ENCODE measurements around the gene REM2.
A peak's percentile ranks its signal among the peaks of the same experiment; 100 is the strongest.
"Not testable (repeated sequence)": the region's sequence is repeated elsewhere in the genome, so short reads cannot be mapped to it uniquely, and the experiment has no call there.

Gene REM2

DNA sequence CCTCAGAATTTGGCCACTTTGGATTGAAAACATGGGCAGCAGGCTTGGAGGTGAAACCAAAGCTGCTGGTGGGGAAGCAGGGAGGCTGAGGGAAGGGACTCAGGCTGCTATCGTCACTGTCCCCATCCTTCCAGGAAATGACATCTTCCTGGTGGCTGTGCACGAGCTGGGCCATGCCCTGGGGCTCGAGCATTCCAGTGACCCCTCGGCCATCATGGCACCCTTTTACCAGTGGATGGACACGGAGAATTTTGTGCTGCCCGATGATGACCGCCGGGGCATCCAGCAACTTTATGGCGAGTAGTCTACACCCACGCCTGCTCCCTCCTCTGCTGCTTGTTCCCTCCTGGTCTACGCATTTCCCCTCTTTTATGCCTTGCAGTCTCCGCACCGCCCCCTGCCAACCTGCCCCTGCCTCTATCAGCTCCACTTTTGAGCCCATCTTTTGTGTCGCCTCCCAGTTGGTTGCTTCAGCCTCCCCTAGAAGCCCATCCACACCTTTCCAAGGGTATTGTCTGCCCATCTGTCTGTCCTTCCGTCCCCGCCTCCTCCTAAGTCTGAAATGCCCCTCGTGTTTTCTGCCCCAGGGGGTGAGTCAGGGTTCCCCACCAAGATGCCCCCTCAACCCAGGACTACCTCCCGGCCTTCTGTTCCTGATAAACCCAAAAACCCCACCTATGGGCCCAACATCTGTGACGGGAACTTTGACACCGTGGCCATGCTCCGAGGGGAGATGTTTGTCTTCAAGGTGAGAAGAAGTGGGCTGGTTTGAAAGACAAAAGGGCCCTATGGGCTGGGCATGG, 39.7 kb upstream of the REM2 start:
- Histone ChIP-seq H3K36me3 (ENCODE audit: control insufficient read depth, insufficient read depth, low read length) (peaks cover 47% of the 10 kb centered on the region), H3K27ac (ENCODE audit: low read depth, low read length) (no peak overlapping the region), H3K9ac (ENCODE audit: low read length) (no peak overlapping the region), H3K4me3 (ENCODE audit: low read length) (no peak overlapping the region), H3K27me3 (ENCODE audit: control insufficient read depth, insufficient read depth, low read length) (no peaks in the 10 kb centered on the region), H3K4me1 (ENCODE audit: control insufficient read depth, insufficient read depth, low read length) (peaks cover 36% of the 10 kb centered on the region)

DNA sequence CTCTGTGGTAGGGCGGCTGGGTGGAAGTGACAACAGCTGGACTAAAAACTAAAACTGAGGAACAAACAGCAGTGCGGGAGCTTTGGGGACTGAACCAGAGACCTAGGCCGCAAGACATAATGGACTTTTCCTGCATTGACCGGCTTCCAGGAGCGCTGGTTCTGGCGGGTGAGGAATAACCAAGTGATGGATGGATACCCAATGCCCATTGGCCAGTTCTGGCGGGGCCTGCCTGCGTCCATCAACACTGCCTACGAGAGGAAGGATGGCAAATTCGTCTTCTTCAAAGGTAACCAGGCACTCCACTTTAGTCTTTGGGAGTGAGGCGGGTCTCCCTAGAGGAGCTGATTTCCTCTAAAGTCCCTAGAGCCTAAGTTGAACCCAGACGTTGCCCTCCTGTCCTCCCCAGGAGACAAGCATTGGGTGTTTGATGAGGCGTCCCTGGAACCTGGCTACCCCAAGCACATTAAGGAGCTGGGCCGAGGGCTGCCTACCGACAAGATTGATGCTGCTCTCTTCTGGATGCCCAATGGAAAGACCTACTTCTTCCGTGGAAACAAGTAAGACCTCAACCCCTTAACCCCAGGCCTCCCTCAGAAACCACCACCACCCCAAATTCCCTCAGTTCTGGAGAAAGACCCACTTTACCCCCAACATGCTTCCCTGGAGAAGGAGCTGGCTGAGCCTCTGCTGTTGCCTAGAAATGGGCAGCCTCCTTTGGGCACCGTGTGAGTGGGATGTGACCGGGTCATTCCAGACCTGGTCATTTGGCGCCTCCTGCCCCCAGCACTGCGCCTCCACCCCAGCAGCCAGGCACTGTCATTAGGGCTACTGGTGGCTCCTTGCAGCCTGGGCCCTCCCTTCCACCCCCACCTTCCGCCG, 38.6 kb upstream of the REM2 start:
- H3K4me1 ChIP-seq (ENCODE audit: control insufficient read depth, insufficient read depth, low read length), result peaks cover 36% of the 10 kb centered on the region
- peaks cover 47% of the 10 kb centered on the region for H3K36me3 ChIP-seq (ENCODE audit: control insufficient read depth, insufficient read depth, low read length)
- no peaks in the 10 kb centered on the region for H3K27me3 ChIP-seq (ENCODE audit: control insufficient read depth, insufficient read depth, low read length)
- no peak overlapping the region for H3K9ac ChIP-seq (ENCODE audit: low read length)
- no peak overlapping the region for H3K4me3 ChIP-seq (ENCODE audit: low read length)
- H3K27ac ChIP-seq (ENCODE audit: low read depth, low read length), result no peak overlapping the region

DNA sequence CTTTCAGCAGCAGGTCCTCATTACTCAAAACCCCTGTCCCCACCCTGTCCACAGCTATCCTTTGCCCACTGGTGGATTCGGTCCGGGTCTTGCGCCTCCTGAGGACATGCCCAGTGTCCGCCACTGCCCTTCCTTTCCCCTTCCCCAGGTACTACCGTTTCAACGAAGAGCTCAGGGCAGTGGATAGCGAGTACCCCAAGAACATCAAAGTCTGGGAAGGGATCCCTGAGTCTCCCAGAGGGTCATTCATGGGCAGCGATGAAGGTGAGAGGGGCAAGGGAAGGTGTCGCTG, 38.0 kb upstream of the REM2 start:
- no peak overlapping the region for H3K4me3 ChIP-seq (ENCODE audit: low read length)
- H3K27ac ChIP-seq (ENCODE audit: low read depth, low read length), result no peak overlapping the region
- H3K9ac ChIP-seq (ENCODE audit: low read length), result no peak overlapping the region
- peaks cover 47% of the 10 kb centered on the region for H3K36me3 ChIP-seq (ENCODE audit: control insufficient read depth, insufficient read depth, low read length)
- H3K27me3 ChIP-seq (ENCODE audit: control insufficient read depth, insufficient read depth, low read length), result no peaks in the 10 kb centered on the region
- peaks cover 40% of the 10 kb centered on the region for H3K4me1 ChIP-seq (ENCODE audit: control insufficient read depth, insufficient read depth, low read length)

DNA sequence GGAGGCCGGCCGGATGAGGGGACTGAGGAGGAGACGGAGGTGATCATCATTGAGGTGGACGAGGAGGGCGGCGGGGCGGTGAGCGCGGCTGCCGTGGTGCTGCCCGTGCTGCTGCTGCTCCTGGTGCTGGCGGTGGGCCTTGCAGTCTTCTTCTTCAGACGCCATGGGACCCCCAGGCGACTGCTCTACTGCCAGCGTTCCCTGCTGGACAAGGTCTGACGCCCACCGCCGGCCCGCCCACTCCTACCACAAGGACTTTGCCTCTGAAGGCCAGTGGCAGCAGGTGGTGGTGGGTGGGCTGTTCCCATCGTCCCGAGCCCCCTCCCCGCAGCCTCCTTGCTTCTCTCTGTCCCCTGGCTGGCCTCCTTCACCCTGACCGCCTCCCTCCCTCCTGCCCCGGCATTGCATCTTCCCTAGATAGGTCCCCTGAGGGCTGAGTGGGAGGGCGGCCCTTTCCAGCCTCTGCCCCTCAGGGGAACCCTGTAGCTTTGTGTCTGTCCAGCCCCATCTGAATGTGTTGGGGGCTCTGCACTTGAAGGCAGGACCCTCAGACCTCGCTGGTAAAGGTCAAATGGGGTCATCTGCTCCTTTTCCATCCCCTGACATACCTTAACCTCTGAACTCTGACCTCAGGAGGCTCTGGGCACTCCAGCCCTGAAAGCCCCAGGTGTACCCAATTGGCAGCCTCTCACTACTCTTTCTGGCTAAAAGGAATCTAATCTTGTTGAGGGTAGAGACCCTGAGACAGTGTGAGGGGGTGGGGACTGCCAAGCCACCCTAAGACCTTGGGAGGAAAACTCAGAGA, 37.0 kb upstream of the REM2 start:
- no peak overlapping the region for H3K4me3 ChIP-seq (ENCODE audit: low read length)
- H3K27ac ChIP-seq (ENCODE audit: low read depth, low read length), result peak overlapping the region; percentile 71
- H3K27me3 ChIP-seq (ENCODE audit: control insufficient read depth, insufficient read depth, low read length), result no peaks in the 10 kb centered on the region
- H3K4me1 ChIP-seq (ENCODE audit: control insufficient read depth, insufficient read depth, low read length), result peaks cover 50% of the 10 kb centered on the region
- H3K36me3 ChIP-seq (ENCODE audit: control insufficient read depth, insufficient read depth, low read length), result peaks cover 47% of the 10 kb centered on the region
- H3K9ac ChIP-seq (ENCODE audit: low read length), result no peak overlapping the region

DNA sequence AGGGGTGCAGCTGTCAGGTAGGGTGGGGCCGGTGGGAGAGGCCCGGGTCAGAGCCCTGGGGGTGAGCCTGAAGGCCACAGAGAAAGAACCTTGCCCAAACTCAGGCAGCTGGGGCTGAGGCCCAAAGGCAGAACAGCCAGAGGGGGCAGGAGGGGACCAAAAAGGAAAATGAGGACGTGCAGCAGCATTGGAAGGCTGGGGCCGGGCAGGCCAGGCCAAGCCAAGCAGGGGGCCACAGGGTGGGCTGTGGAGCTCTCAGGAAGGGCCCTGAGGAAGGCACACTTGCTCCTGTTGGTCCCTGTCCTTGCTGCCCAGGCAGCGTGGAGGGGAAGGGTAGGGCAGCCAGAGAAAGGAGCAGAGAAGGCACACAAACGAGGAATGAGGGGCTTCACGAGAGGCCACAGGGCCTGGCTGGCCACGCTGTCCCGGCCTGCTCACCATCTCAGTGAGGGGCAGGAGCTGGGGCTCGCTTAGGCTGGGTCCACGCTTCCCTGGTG, 36.2 kb upstream of the REM2 start:
- Histone ChIP-seq H3K9ac (ENCODE audit: low read length) (no peak overlapping the region), H3K36me3 (ENCODE audit: control insufficient read depth, insufficient read depth, low read length) (peaks cover 40% of the 10 kb centered on the region), H3K27ac (ENCODE audit: low read depth, low read length) (peak overlapping the region; percentile 71), H3K27me3 (ENCODE audit: control insufficient read depth, insufficient read depth, low read length) (no peaks in the 10 kb centered on the region), H3K4me1 (ENCODE audit: control insufficient read depth, insufficient read depth, low read length) (peaks cover 56% of the 10 kb centered on the region), H3K4me3 (ENCODE audit: low read length) (no peak overlapping the region)

DNA sequence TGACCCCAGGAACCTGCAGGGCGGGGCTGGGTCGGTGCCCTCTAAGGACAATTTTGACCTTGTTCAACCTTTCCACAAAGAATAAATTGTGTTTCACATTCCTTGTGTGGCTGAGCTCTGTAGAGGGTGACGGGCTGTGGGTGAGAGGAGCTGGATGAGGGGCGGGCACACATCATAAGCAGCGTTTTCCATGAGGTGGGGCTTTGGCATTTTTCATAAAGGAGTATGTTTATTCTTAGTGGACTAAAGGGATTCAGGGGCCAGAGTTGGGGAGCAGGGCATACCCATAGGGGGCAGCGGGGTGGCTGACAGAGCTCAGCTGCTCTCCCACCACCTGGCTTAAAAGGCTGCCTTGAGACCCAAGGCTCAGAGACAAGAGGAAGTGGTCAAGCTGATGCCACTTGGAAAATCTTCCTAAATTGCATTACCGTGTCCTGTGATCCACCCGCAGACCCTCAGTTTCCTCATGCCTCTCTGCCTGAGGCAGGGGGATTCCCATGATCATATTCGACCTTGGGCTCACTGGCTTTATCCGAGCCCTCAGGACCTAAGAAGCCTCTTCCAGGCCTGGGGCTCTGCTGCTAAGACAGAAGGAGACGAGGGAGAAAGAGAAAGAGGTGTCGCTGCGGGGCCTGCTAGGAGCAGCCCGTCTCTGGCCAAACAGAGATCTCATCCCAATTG, 35.2 kb upstream of the REM2 start:
- peak overlapping the region; percentile 96 for H3K27ac ChIP-seq (ENCODE audit: low read depth, low read length)
- H3K36me3 ChIP-seq (ENCODE audit: control insufficient read depth, insufficient read depth, low read length), result peaks cover 33% of the 10 kb centered on the region
- no peaks in the 10 kb centered on the region for H3K27me3 ChIP-seq (ENCODE audit: control insufficient read depth, insufficient read depth, low read length)
- peak overlapping the region; percentile 42 for H3K9ac ChIP-seq (ENCODE audit: low read length)
- H3K4me1 ChIP-seq (ENCODE audit: control insufficient read depth, insufficient read depth, low read length), result peaks cover 58% of the 10 kb centered on the region
- peak overlapping the region; percentile 47 for H3K4me3 ChIP-seq (ENCODE audit: low read length)

DNA sequence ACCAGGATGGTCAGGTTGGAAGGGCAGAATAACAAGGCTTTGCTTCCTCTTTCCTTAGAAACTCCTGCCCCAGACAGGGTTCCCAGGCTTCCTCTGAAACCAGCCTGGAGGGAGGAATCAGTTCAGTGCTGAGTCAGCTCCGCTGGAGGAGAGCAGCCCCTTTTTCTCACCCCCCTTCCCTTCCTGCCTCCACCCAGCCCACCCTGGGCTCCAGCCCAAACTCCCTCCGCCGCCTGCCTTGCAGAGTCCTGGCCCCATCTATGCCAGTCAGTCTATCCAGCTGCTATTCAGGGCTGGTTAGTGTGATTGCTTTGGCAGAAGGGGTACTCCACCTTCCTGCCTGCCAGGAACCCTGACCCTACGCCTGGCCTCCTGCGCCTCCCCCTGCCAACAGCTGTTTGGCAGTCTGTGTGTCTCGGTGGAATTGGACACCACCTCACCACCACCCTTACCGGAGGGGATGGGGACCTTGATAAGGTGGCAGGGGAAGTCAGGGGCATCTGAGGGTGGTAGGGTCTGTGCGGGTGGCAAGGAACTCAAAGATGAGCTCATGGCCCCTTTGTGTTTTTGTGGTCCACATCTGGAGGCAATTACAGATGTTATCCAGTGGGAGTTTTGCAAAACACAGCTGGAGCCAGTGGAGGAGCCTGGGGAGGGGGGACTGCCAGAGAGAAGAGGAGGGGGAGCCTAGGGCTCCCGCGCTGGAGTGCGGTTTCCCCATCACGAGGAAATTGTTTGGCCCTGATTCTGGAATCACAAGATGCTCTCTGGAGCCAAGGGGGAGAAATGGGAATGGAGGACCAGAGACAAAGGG, 34.5 kb upstream of the REM2 start:
- Histone ChIP-seq H3K36me3 (ENCODE audit: control insufficient read depth, insufficient read depth, low read length) (peaks cover 28% of the 10 kb centered on the region), H3K27ac (ENCODE audit: low read depth, low read length) (peak overlapping the region; percentile 96), H3K4me3 (ENCODE audit: low read length) (peak overlapping the region; percentile 47), H3K4me1 (ENCODE audit: control insufficient read depth, insufficient read depth, low read length) (peaks cover 60% of the 10 kb centered on the region), H3K27me3 (ENCODE audit: control insufficient read depth, insufficient read depth, low read length) (no peaks in the 10 kb centered on the region), H3K9ac (ENCODE audit: low read length) (peak overlapping the region; percentile 32)

DNA sequence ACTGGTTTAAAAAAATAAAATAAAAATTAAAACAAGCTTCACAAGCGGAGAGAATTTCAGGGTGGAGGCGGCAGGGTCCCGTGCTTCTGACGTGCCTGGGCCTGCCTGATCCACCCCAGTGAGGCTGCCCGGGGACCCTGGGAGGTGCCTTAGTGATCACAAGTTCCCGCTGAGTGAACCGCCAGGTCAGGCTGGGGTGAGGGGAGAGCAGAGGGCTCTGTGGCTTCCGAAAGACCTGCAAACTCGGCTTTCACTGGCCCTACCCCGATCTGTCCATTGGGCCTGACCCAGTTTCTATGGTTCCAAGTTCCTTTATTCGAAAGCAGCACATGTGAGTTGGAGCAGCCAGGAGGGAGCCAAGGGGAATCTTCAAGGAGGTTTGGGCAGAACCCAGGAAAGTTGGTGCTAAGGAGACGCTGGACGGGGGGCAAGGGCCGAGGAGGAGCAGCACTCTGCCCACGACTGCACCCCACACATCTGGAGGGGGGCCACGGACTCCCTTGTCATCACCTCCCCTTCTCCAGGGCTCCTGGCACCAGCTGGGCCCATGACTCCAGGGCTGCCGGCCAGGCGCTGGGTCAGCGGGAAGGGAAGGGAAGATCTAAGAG, 33.7 kb upstream of the REM2 start:
- Histone ChIP-seq H3K4me1 (ENCODE audit: control insufficient read depth, insufficient read depth, low read length) (peaks cover 60% of the 10 kb centered on the region), H3K9ac (ENCODE audit: low read length) (no peak overlapping the region), H3K4me3 (ENCODE audit: low read length) (peak overlapping the region; percentile 5), H3K36me3 (ENCODE audit: control insufficient read depth, insufficient read depth, low read length) (peaks cover 24% of the 10 kb centered on the region), H3K27ac (ENCODE audit: low read depth, low read length) (peak overlapping the region; percentile 96), H3K27me3 (ENCODE audit: control insufficient read depth, insufficient read depth, low read length) (no peaks in the 10 kb centered on the region)

DNA sequence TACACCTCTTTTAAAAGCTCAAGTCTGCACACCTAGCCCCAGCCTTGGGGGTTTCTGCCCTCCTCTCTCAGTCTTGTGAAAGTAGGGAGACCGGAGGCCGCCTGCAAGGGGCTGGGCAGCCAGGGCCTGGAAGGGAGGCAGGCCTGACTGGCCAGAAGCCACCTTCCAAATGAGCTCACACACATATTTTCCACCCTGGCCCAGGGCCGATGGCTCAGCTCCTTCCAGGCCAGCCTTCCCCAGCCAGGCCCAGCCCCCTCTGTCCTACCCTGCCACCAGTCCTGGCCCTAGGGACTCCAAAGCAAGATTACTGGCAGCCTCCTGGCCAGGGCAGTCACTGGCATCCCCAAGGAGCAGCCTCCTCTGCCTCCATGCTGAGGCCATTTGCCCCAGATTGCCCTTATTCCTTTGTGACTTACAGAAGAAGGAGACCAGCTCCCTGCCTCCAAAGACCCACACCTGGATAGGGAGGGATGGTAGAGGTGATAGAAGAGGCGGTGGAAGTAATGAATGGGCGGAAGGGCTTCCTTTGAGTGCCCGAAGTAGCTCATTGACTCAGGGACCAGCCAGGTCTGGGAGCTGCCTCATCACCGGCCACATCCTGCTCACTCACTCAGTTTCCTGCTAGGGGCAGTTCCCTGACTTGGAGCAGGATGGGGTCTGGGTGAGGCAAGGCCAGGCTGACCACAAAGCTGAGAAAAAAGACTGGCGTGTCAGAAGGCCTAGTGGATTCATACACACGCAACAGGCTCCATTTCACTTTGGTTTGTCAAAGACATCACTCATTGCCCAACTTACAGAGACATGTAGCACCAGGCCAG, 31.9 kb upstream of the REM2 start:
- Histone ChIP-seq H3K9ac (ENCODE audit: low read length) (no peak overlapping the region), H3K27me3 (ENCODE audit: control insufficient read depth, insufficient read depth, low read length) (no peaks in the 10 kb centered on the region), H3K27ac (ENCODE audit: low read depth, low read length) (peak overlapping the region; percentile 90), H3K4me1 (ENCODE audit: control insufficient read depth, insufficient read depth, low read length) (peaks cover 53% of the 10 kb centered on the region), H3K4me3 (ENCODE audit: low read length) (peak overlapping the region; percentile 1), H3K36me3 (ENCODE audit: control insufficient read depth, insufficient read depth, low read length) (peaks cover 7% of the 10 kb centered on the region)

DNA sequence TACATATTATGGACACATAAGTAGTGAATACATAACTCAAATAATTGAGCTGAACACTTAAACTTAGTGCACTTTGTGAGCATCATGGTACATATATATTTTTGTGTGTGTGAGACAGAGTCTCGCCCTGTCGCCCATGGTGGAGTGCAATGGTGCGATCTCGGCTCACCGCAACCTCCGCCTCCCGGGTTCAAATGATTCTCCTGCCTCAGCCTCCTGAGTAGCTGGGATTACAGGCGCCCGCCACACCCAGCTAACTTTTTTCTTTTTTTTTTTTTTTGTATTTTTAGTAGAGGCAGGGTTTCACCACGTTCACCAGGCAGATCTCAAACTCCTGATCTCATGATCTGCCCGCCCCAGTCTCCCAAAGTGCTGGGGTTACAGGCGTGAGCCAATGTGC, 30.8 kb upstream of the REM2 start:
- not testable (repeated sequence) for H3K27ac ChIP-seq (ENCODE audit: low read depth, low read length); H3K9ac ChIP-seq (ENCODE audit: low read length)
- H3K4me1 ChIP-seq (ENCODE audit: control insufficient read depth, insufficient read depth, low read length), result peaks cover 44% of the 10 kb centered on the region

More for the DNA sequence above, 30.8 kb upstream of the REM2 start:
- H3K36me3 ChIP-seq (ENCODE audit: control insufficient read depth, insufficient read depth, low read length); H3K4me3 ChIP-seq (ENCODE audit: low read length); H3K27me3 ChIP-seq (ENCODE audit: control insufficient read depth, insufficient read depth, low read length): not testable (repeated sequence)

Measured in rectal smooth muscle tissue (tissue), 1 donor.